Measurements from ENCODE around the gene GRK7. TPM values are rescaled to one million over a fixed set of nuclear protein-coding genes. Genes with fewer than 3 reads are reported as not detected.

The GRK7 gene
- total and polyA plus RNA-seq, 12 donors = 0.07 to 0.11 (median 0.07) TPM; not detected in 9

GRCh38 chr3:141807277-141808033, 44.2 kb downstream of the GRK7 start:
- no peaks in the 10 kb centered on the region for H3K27me3 ChIP-seq
- H3K36me3 ChIP-seq (replicated peaks in 1 of 2) = no peaks in the 10 kb centered on the region
- no peak overlapping the region for H3K27ac ChIP-seq
- no peak for DNase-seq
- no peak overlapping the region for H3K4me3 ChIP-seq
- no peaks in the 10 kb centered on the region for H3K9me3 ChIP-seq (replicated peaks in 1 of 3)
- H3K4me1 ChIP-seq (replicated peaks in 1 of 2) = no peaks in the 10 kb centered on the region
- WGBS, 4 donors = 55 to 61% (median 59%) methylated on average over 7 of the region's 7 CpGs
- intact Hi-C loops (cut with DNase I) = no loop called here
- TF ChIP-seq CTCF (IDR thresholded peaks at IDR 0.05) (no peak), POLR2A (IDR thresholded peaks at IDR 0.05) (no peak)

GRCh38 chr3:141808586-141808985, 45.4 kb downstream of the GRK7 start:
- no peaks in the 10 kb centered on the region for H3K36me3 ChIP-seq (replicated peaks in 1 of 2)
- H3K4me1 ChIP-seq (replicated peaks in 1 of 2) = no peaks in the 10 kb centered on the region
- no peaks in the 10 kb centered on the region for H3K27me3 ChIP-seq
- no peak overlapping the region for H3K4me3 ChIP-seq
- DNase-seq = no peak
- intact Hi-C loops (cut with DNase I) = no loop called here
- no peaks in the 10 kb centered on the region for H3K9me3 ChIP-seq (replicated peaks in 1 of 3)
- 76 to 86% (median 80%) methylated on average over 5 of the region's 5 CpGs for WGBS, 4 donors
- no peak for TF ChIP-seq CTCF (IDR thresholded peaks at IDR 0.05)
- no peak for TF ChIP-seq POLR2A (IDR thresholded peaks at IDR 0.05)
- H3K27ac ChIP-seq = no peak overlapping the region

- 87 to 94% (median 92%) methylated on average over 2 of the region's 2 CpGs for WGBS, 4 donors
- intact Hi-C loops (cut with DNase I) = no loop called here
- Histone ChIP-seq H3K27ac (no peak overlapping the region), H3K36me3 (replicated peaks in 1 of 2) (no peaks in the 10 kb centered on the region), H3K9me3 (replicated peaks in 1 of 3) (no peaks in the 10 kb centered on the region), H3K4me3 (no peak overlapping the region), H3K27me3 (no peaks in the 10 kb centered on the region), H3K4me1 (replicated peaks in 1 of 2) (no peaks in the 10 kb centered on the region)
- no peak for DNase-seq
- no peak for TF ChIP-seq CTCF (IDR thresholded peaks at IDR 0.05)
Observed at GRCh38 chr3:141810161-141810560, 47.0 kb downstream of the GRK7 start.

- H3K27me3 ChIP-seq = no peaks in the 10 kb centered on the region
- no peaks in the 10 kb centered on the region for H3K4me1 ChIP-seq (replicated peaks in 1 of 2)
- TF ChIP-seq POLR2A (IDR thresholded peaks at IDR 0.05) (no peak), CTCF (IDR thresholded peaks at IDR 0.05) (no peak)
- intact Hi-C loops (cut with DNase I) = no loop called here
- H3K27ac ChIP-seq = no peak overlapping the region
- no peaks in the 10 kb centered on the region for H3K36me3 ChIP-seq (replicated peaks in 1 of 2)
- H3K4me3 ChIP-seq = no peak overlapping the region
- no peaks in the 10 kb centered on the region for H3K9me3 ChIP-seq (replicated peaks in 1 of 3)
- no peak for DNase-seq
- WGBS, 4 donors = 79 to 85% (median 82%) methylated on average over 3 of the region's 3 CpGs
Observed at GRCh38 chr3:141811348-141811747, 48.1 kb downstream of the GRK7 start.
